GM06990 (cell line): ENCODE measurements around the gene TMA7.

Source experiments
- DNase-seq: peaks from one replicate; pipeline ENCODE4 v3.0.0-alpha.2; 2011; ENCODE audit not compliant: insufficient read length; ENCODE audit errors: extremely low read depth
- H3K27me3 ChIP-seq: replicated peaks from 2 replicates; pipeline ENCODE4 v1.6.0; 2011; ENCODE audit warnings: low read length; ENCODE audit not compliant: control insufficient read depth, insufficient read depth
- H3K36me3 ChIP-seq: 2 replicates; pipeline ENCODE4 v1.5.1; 2011; ENCODE audit warnings: low read length; ENCODE audit not compliant: control insufficient read depth, insufficient read depth
- H3K4me3 ChIP-seq: replicated peaks from 2 replicates; pipeline ENCODE4 v1.5.1; 2011; ENCODE audit warnings: low read depth, mild to moderate bottlenecking, control low read depth, low read length
- TF ChIP-seq, protein P1 (sequence below): IDR thresholded peaks from 2 replicates; pipeline ENCODE4 v1.5.1; 2011; ENCODE audit warnings: low read length, control low read depth, mild to moderate bottlenecking, inconsistent platforms; ENCODE audit not compliant: insufficient read depth, poor library complexity, severe bottlenecking

Gene TMA7

DNA sequence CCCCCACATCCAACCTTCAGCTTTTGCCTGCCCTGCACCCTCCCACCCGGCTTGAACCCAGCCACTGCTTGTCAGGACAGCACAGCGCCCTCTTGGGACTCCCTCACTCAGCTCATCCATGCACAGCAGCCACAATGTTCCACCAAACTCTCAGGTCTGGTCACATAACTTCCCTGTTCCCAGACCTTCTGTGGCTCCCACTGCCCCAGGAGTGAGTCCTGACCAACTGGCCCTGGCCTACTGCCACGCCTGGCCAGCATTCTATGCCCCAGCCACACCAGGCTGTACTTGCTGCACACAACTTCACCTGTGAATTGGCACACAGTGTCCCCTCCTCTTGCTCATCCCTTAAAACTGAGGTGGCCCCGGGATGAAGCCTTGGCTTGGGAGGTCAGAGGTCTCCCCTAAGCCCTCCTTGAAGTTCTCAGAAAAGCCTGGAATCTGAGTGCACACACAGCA lies 31.2 kb upstream of the TMA7 start:
- TF ChIP-seq, protein P1, sequence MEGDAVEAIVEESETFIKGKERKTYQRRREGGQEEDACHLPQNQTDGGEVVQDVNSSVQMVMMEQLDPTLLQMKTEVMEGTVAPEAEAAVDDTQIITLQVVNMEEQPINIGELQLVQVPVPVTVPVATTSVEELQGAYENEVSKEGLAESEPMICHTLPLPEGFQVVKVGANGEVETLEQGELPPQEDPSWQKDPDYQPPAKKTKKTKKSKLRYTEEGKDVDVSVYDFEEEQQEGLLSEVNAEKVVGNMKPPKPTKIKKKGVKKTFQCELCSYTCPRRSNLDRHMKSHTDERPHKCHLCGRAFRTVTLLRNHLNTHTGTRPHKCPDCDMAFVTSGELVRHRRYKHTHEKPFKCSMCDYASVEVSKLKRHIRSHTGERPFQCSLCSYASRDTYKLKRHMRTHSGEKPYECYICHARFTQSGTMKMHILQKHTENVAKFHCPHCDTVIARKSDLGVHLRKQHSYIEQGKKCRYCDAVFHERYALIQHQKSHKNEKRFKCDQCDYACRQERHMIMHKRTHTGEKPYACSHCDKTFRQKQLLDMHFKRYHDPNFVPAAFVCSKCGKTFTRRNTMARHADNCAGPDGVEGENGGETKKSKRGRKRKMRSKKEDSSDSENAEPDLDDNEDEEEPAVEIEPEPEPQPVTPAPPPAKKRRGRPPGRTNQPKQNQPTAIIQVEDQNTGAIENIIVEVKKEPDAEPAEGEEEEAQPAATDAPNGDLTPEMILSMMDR = peak; percentile 26
- no peaks in the 10 kb centered on the region; the same call in 1 of the 2 replicates for H3K36me3 ChIP-seq
- H3K27me3 ChIP-seq = no peaks in the 10 kb centered on the region
- no peak overlapping the region for H3K4me3 ChIP-seq
- no peak for DNase-seq

DNA sequence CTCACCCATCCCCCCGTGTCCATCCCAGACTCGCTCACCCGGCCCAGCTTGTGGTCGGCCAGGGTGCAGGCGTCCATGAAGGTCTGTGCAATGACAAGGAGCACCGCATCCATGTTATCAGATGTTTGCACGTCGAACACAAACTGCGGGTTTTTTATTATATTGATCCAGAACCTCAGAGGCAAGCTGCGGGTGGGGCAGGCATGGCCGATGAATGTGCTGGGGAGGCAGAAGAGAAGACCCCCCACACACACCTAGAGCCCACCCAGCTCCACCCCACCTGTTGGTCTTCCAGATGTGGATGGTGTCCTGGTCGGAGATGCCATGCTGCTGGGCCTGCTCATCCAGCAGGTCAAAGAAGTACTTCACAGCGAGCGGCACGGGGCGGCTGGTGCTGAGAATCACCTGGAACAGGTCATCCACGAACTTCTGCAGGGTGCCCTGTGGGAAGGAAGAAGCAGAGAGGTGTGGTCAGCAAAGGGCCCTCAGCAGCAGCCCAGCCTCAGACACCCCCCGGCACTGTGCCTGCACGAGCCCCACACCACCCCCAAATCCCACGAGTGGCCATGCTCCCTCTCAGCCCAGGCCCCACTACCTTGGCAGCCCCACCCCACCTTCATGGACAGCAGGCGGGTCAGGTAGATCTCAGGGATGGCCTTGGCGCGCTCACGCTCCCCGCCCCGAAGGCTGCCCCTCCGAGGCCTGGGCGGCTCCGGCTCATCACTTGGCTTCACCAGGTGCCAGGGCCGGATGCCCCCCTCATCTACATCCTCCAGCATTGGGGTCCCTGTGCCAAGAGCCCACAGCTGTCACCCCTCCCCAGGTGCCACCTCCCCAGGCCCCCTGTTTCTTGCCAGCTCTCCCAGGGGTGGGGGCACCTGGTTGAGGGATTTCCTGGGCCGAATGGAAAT lies 30.5 kb upstream of the TMA7 start:
- Histone ChIP-seq H3K36me3 (no peaks in the 10 kb centered on the region; the same call in 1 of the 2 replicates), H3K4me3 (no peak overlapping the region), H3K27me3 (no peaks in the 10 kb centered on the region)
- TF ChIP-seq, protein P1 = no peak
- DNase-seq = no peak

DNA sequence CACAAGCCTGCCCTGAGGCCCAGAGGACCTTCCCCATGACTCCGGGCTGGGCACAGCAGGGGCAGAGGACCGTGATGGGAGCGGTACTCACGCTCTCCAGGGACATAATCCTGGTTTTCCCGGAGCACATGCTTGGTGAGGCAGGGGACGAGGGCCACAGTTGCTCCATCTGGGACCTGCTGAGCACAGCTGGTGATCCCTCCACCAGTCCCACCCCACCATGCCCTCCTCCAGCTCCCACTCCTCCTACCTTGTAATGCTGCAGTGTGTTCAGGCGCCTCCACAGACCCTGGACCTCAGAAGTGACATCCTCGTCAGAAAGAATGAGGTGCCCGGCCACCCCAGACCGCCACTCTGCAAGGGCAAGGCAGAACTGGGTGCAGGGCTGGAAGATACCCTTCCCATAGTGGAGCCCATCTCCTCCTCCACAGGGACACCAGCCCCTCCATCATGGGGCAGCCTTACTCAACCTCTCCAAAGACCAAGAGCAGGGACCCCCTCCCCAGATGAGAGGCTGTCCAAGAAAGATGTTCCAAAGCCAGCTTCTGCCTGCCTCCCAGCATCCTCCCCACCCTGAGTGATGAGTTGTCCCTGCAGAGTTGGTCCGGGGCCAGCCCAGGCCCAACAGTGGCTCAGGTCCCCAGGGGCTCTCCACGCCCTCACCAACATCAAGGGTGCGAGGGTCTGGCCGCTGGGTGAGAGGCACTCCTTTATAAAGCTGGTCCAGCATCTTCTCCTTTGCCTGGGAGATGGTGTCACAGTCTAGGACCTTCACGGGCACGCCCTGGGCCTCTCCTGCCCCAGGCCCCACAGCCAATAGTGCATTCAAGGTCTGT lies 29.6 kb upstream of the TMA7 start:
- no peaks in the 10 kb centered on the region; the same call in 1 of the 2 replicates for H3K36me3 ChIP-seq
- no peak for DNase-seq
- TF ChIP-seq, protein P1 = no peak
- no peaks in the 10 kb centered on the region for H3K27me3 ChIP-seq
- H3K4me3 ChIP-seq = no peak overlapping the region

DNA sequence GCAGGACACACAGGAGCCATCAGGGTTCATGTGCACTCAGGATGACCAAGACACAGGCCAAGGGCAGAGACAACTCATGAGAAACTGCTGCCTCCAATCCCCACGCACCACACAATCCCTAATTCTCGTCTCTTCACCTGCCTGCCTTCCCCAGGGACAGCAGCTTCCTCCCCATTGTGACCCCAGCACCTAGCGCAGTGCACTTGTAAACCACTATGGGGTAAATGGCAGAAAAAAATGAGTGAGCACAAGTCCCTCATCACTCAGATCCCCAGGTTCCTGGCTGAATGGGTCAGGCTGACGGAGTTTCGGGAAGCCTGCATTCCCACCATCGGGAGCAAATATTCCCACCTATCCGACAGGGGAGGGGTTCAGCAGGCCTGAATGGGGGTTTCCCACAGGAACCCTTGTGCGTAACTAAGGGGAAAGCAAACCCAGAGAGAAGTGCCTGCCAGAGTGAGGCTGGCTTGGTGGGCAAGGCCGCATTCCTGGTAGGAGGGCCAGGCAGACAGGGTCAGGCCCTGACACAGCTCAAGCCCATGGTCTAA lies 28.9 kb upstream of the TMA7 start:
- TF ChIP-seq, protein P1 = no peak
- no peaks in the 10 kb centered on the region; the same call in 1 of the 2 replicates for H3K36me3 ChIP-seq
- no peaks in the 10 kb centered on the region for H3K27me3 ChIP-seq
- no peak overlapping the region for H3K4me3 ChIP-seq
- DNase-seq = no peak

DNA sequence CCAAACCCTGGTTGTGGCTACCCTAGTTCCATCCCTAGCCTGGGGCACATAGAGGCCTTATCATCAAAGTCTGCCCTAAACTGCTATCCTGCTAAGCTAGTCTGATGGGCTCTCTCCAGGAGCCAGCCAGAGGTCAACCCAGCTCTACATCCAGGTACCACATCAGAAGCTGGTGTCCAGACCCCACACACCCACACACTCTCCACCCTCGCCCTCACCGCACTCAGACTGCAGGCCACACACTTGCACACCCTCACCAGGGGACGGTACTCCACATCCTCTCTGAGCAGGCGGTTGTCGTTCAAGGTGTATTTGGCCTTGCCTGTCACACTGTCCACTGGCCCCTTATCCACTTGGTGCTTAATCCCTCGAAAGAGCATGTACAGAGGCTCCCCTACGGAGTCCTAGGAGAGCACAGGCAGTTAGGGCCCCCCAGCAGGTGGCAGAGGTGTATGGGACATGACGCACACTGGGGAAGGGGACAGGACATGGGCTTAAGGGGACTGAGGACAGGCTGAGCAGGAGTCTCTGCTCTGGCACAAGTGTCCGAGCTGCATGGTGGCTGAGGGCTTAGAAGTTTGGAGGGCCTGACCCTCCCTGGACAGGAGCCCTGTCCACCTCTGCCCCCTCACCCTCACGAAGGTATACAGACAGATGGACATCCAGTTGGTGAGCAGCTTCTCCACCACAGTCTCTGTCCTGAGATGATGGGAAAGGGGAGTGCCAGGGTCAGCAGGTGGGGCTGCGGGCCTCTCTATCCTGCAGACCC lies 28.3 kb upstream of the TMA7 start:
- Histone ChIP-seq H3K36me3 (no peaks in the 10 kb centered on the region; the same call in 1 of the 2 replicates), H3K4me3 (no peak overlapping the region), H3K27me3 (no peaks in the 10 kb centered on the region)
- TF ChIP-seq, protein P1 = no peak
- DNase-seq = no peak
